ENCODE data around the gene FYTTD1. TPM values are rescaled to one million over a fixed set of nuclear protein-coding genes. Genes with fewer than 3 reads are reported as not detected.
"Not testable (repeated sequence)": the region's sequence is repeated elsewhere in the genome, so short reads cannot be mapped to it uniquely, and the experiment has no call there.

The FYTTD1 gene
- total and polyA plus RNA-seq, 2 donors: 24.2 to 41.2 TPM

- peaks cover 3 to 16% of the 10 kb centered on the region in 2 donors for H3K4me1 ChIP-seq (ENCODE audit: control insufficient read depth in 2 of 2, insufficient read depth in 2 of 2, low read length in 2 of 2)
- no peak for DNase-seq (ENCODE audit: low read depth in 6 of 9, low spot score in 9 of 9)
- H3K9me3 ChIP-seq (ENCODE audit: control insufficient read depth in 2 of 2, insufficient read depth in 1 of 2, low read length in 1 of 2): no peaks in the 10 kb centered on the region
- H3K27ac ChIP-seq (ENCODE audit: low read depth in 1 of 2, low read length in 1 of 2): no peak overlapping the region
- H3K36me3 ChIP-seq (ENCODE audit: control insufficient read depth in 2 of 2, insufficient read depth in 2 of 2, low read length in 1 of 2): peaks cover 4 to 8% of the 10 kb centered on the region in 2 donors
- WGBS: 97% methylated on average over 4 of the region's 4 CpGs
- H3K27me3 ChIP-seq (ENCODE audit: control insufficient read depth in 2 of 2, insufficient read depth in 1 of 2, low read length in 1 of 2): no peaks in the 10 kb centered on the region
- no peak overlapping the region for H3K4me3 ChIP-seq (ENCODE audit: low read length in 2 of 2)
Observed at GRCh38 chr3:197714251-197714650, 35.4 kb upstream of the FYTTD1 start.

GRCh38 chr3:197718891-197719290, 30.8 kb upstream of the FYTTD1 start:
- no peaks in the 10 kb centered on the region for H3K4me1 ChIP-seq (ENCODE audit: control insufficient read depth in 2 of 2, insufficient read depth in 2 of 2, low read length in 2 of 2)
- 96% methylated on average over 8 of the region's 8 CpGs for WGBS
- H3K27me3 ChIP-seq (ENCODE audit: control insufficient read depth in 2 of 2, insufficient read depth in 1 of 2, low read length in 1 of 2): no peaks in the 10 kb centered on the region
- no peak for DNase-seq (ENCODE audit: low read depth in 6 of 9, low spot score in 9 of 9)
- H3K9me3 ChIP-seq (ENCODE audit: control insufficient read depth in 2 of 2, insufficient read depth in 1 of 2, low read length in 1 of 2): peaks cover 0 to 7% of the 10 kb centered on the region in 2 donors
- peaks cover 4 to 8% of the 10 kb centered on the region in 2 donors for H3K36me3 ChIP-seq (ENCODE audit: control insufficient read depth in 2 of 2, insufficient read depth in 2 of 2, low read length in 1 of 2)
- H3K27ac ChIP-seq (ENCODE audit: low read depth in 1 of 2, low read length in 1 of 2): no peak overlapping the region
- H3K4me3 ChIP-seq (ENCODE audit: low read length in 2 of 2): no peak overlapping the region

DNA sequence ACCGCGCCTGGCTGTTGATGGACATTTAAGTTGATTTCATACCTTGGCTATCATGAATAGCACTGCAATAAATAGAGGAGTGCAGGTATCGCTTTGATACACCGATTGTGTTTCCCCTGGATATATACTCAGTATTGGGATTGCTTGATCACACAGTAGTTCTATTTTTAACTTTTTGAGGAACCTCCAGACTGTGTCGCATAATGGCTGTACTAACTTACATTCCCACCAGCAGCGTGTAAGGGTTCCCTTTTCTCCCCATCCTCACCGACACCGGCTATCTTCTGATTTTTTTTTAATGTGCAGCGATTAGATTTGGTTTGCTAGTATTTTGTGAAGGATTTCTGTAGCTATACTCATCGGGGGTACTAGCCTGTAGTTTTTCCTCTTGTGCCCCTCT, 29.0 kb upstream of the FYTTD1 start:
- WGBS: 97% methylated on average over 10 of the region's 10 CpGs
- no peak for DNase-seq (ENCODE audit: low read depth in 6 of 9, low spot score in 9 of 9)
- Histone ChIP-seq H3K4me3 (ENCODE audit: low read length in 2 of 2) (no peak overlapping the region), H3K4me1 (ENCODE audit: control insufficient read depth in 2 of 2, insufficient read depth in 2 of 2, low read length in 2 of 2) (no peaks in the 10 kb centered on the region), H3K36me3 (ENCODE audit: control insufficient read depth in 2 of 2, insufficient read depth in 2 of 2, low read length in 1 of 2) (peaks cover 4% of the 10 kb centered on the region in 2 donors), H3K9me3 (ENCODE audit: control insufficient read depth in 2 of 2, insufficient read depth in 1 of 2, low read length in 1 of 2) (peaks cover 0 to 7% of the 10 kb centered on the region in 2 donors), H3K27me3 (ENCODE audit: control insufficient read depth in 2 of 2, insufficient read depth in 1 of 2, low read length in 1 of 2) (no peaks in the 10 kb centered on the region), H3K27ac (ENCODE audit: low read depth in 1 of 2, low read length in 1 of 2) (no peak overlapping the region)

- no peak overlapping the region for H3K4me3 ChIP-seq (ENCODE audit: low read length in 2 of 2)
- no peaks in the 10 kb centered on the region for H3K4me1 ChIP-seq (ENCODE audit: control insufficient read depth in 2 of 2, insufficient read depth in 2 of 2, low read length in 2 of 2)
- H3K27me3 ChIP-seq (ENCODE audit: control insufficient read depth in 2 of 2, insufficient read depth in 1 of 2, low read length in 1 of 2): no peaks in the 10 kb centered on the region
- WGBS: 98% methylated on average over 2 of the region's 2 CpGs
- no peak overlapping the region for H3K27ac ChIP-seq (ENCODE audit: low read depth in 1 of 2, low read length in 1 of 2)
- DNase-seq (ENCODE audit: low read depth in 6 of 9, low spot score in 9 of 9): no peak
- H3K36me3 ChIP-seq (ENCODE audit: control insufficient read depth in 2 of 2, insufficient read depth in 2 of 2, low read length in 1 of 2): peaks cover 0 to 3% of the 10 kb centered on the region in 2 donors
- H3K9me3 ChIP-seq (ENCODE audit: control insufficient read depth in 2 of 2, insufficient read depth in 1 of 2, low read length in 1 of 2): peaks cover 0 to 7% of the 10 kb centered on the region in 2 donors
Observed at GRCh38 chr3:197722734-197723133, 26.9 kb upstream of the FYTTD1 start.

DNA sequence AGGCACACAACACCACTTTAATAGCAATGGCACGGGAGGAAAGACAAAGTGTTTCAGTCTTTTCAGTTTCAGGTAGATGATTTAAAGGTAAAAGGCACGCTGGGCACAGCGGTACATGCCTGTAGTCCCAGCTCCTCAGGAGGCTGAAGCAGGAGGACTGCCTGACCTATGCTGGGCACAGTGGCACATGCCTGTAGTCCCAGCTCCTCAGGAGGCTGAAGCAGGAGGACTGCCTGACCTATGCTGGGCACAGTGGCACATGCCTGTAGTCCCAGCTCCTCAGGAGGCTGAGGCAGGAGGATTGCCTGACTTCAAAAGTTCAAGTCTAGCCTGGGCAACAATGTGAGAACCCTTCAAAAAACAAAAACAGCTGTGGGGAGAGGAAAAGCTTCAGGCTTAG, 21.8 kb upstream of the FYTTD1 start:
- H3K27ac ChIP-seq (ENCODE audit: low read depth in 1 of 2, low read length in 1 of 2); H3K27me3 ChIP-seq (ENCODE audit: control insufficient read depth in 2 of 2, insufficient read depth in 1 of 2, low read length in 1 of 2); H3K36me3 ChIP-seq (ENCODE audit: control insufficient read depth in 2 of 2, insufficient read depth in 2 of 2, low read length in 1 of 2); H3K4me3 ChIP-seq (ENCODE audit: low read length in 2 of 2); H3K9me3 ChIP-seq (ENCODE audit: control insufficient read depth in 2 of 2, insufficient read depth in 1 of 2, low read length in 1 of 2); DNase-seq (ENCODE audit: low read depth in 6 of 9, low spot score in 9 of 9); H3K4me1 ChIP-seq (ENCODE audit: control insufficient read depth in 2 of 2, insufficient read depth in 2 of 2, low read length in 2 of 2): not testable (repeated sequence)
- WGBS: 98% methylated on average over 3 of the region's 3 CpGs

GRCh38 chr3:197728487-197728886, 21.2 kb upstream of the FYTTD1 start:
- Histone ChIP-seq H3K4me3 (ENCODE audit: low read length in 2 of 2) (no peak overlapping the region), H3K4me1 (ENCODE audit: control insufficient read depth in 2 of 2, insufficient read depth in 2 of 2, low read length in 2 of 2) (peaks cover 0 to 5% of the 10 kb centered on the region in 2 donors), H3K36me3 (ENCODE audit: control insufficient read depth in 2 of 2, insufficient read depth in 2 of 2, low read length in 1 of 2) (no peaks in the 10 kb centered on the region), H3K27ac (ENCODE audit: low read depth in 1 of 2, low read length in 1 of 2) (no peak overlapping the region), H3K9me3 (ENCODE audit: control insufficient read depth in 2 of 2, insufficient read depth in 1 of 2, low read length in 1 of 2) (peaks cover 0 to 4% of the 10 kb centered on the region in 2 donors), H3K27me3 (ENCODE audit: control insufficient read depth in 2 of 2, insufficient read depth in 1 of 2, low read length in 1 of 2) (no peaks in the 10 kb centered on the region)
- no peak for DNase-seq (ENCODE audit: low read depth in 6 of 9, low spot score in 9 of 9)
- 89% methylated on average over 8 of the region's 8 CpGs for WGBS

- H3K4me1 ChIP-seq (ENCODE audit: control insufficient read depth in 2 of 2, insufficient read depth in 2 of 2, low read length in 2 of 2): peaks cover 2 to 9% of the 10 kb centered on the region in 2 donors
- H3K36me3 ChIP-seq (ENCODE audit: control insufficient read depth in 2 of 2, insufficient read depth in 2 of 2, low read length in 1 of 2): no peaks in the 10 kb centered on the region
- DNase-seq (ENCODE audit: low read depth in 6 of 9, low spot score in 9 of 9): peak in 1 of 9 donors; percentile 35
- no peaks in the 10 kb centered on the region for H3K27me3 ChIP-seq (ENCODE audit: control insufficient read depth in 2 of 2, insufficient read depth in 1 of 2, low read length in 1 of 2)
- H3K9me3 ChIP-seq (ENCODE audit: control insufficient read depth in 2 of 2, insufficient read depth in 1 of 2, low read length in 1 of 2): no peaks in the 10 kb centered on the region
- peak overlapping the region in 1 of 2 donors; percentile 46 for H3K27ac ChIP-seq (ENCODE audit: low read depth in 1 of 2, low read length in 1 of 2)
- H3K4me3 ChIP-seq (ENCODE audit: low read length in 2 of 2): no peak overlapping the region
- WGBS: 89% methylated on average over 2 of the region's 2 CpGs
Observed at GRCh38 chr3:197730200-197730599, 19.5 kb upstream of the FYTTD1 start.

DNA sequence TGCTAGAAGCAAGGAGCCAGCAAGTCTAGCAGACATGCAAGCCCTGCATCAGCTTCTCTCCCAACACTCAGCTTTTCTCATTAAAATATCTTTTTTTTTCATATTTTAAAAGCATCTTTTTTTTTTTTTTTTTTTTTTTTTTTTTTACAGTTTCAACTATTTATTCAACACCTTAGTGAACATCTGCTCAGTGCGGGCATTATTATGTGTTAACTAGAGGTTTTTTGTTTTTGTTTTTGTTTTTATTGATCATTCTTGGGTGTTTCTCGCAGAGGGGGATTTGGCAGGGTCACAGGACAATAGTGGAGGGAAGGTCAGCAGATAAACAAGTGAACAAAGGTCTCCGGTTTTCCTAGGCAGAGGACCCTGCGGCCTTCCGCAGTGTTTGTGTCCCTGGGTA, 18.9 kb upstream of the FYTTD1 start:
- DNase-seq (ENCODE audit: low read depth in 6 of 9, low spot score in 9 of 9); H3K9me3 ChIP-seq (ENCODE audit: control insufficient read depth in 2 of 2, insufficient read depth in 1 of 2, low read length in 1 of 2); H3K27ac ChIP-seq (ENCODE audit: low read depth in 1 of 2, low read length in 1 of 2); H3K36me3 ChIP-seq (ENCODE audit: control insufficient read depth in 2 of 2, insufficient read depth in 2 of 2, low read length in 1 of 2); H3K4me3 ChIP-seq (ENCODE audit: low read length in 2 of 2); H3K27me3 ChIP-seq (ENCODE audit: control insufficient read depth in 2 of 2, insufficient read depth in 1 of 2, low read length in 1 of 2): not testable (repeated sequence)
- WGBS: 98% methylated on average over 2 of the region's 5 CpGs
- peaks cover 2 to 14% of the 10 kb centered on the region in 2 donors for H3K4me1 ChIP-seq (ENCODE audit: control insufficient read depth in 2 of 2, insufficient read depth in 2 of 2, low read length in 2 of 2)

- H3K9me3 ChIP-seq (ENCODE audit: control insufficient read depth in 2 of 2, insufficient read depth in 1 of 2, low read length in 1 of 2); H3K4me3 ChIP-seq (ENCODE audit: low read length in 2 of 2); H3K36me3 ChIP-seq (ENCODE audit: control insufficient read depth in 2 of 2, insufficient read depth in 2 of 2, low read length in 1 of 2); DNase-seq (ENCODE audit: low read depth in 6 of 9, low spot score in 9 of 9); H3K27me3 ChIP-seq (ENCODE audit: control insufficient read depth in 2 of 2, insufficient read depth in 1 of 2, low read length in 1 of 2); H3K27ac ChIP-seq (ENCODE audit: low read depth in 1 of 2, low read length in 1 of 2): not testable (repeated sequence)
- peaks cover 2 to 19% of the 10 kb centered on the region in 2 donors for H3K4me1 ChIP-seq (ENCODE audit: control insufficient read depth in 2 of 2, insufficient read depth in 2 of 2, low read length in 2 of 2)
- 97% methylated on average over 27 of the region's 27 CpGs for WGBS
Observed at GRCh38 chr3:197731483-197731882, 18.2 kb upstream of the FYTTD1 start.

DNA sequence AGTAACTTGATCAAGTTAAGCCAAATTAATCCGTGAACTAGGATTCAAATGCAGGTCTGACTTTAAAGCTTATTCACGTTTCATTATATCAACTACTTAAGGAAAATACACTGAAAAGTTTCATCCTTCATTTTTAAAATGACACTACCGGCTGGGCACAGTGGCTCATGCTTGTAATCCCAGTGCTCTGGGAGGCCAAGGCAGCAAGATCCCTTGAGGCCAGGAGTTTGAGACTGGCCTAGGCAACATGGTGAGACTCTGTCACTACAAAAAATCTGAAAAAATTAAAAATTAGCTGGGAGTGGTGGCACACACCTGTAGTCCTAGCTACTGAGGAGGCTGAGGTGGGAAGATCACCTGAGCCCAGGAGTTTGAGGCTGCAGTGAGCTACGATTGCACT, 16.6 kb upstream of the FYTTD1 start:
- H3K36me3 ChIP-seq (ENCODE audit: control insufficient read depth in 2 of 2, insufficient read depth in 2 of 2, low read length in 1 of 2): no peaks in the 10 kb centered on the region
- H3K27ac ChIP-seq (ENCODE audit: low read depth in 1 of 2, low read length in 1 of 2): no peak overlapping the region
- no peak overlapping the region for H3K4me3 ChIP-seq (ENCODE audit: low read length in 2 of 2)
- no peak for DNase-seq (ENCODE audit: low read depth in 6 of 9, low spot score in 9 of 9)
- H3K9me3 ChIP-seq (ENCODE audit: control insufficient read depth in 2 of 2, insufficient read depth in 1 of 2, low read length in 1 of 2): no peaks in the 10 kb centered on the region
- peaks cover 7 to 29% of the 10 kb centered on the region in 2 donors for H3K4me1 ChIP-seq (ENCODE audit: control insufficient read depth in 2 of 2, insufficient read depth in 2 of 2, low read length in 2 of 2)
- 98% methylated on average over 4 of the region's 4 CpGs for WGBS
- no peaks in the 10 kb centered on the region for H3K27me3 ChIP-seq (ENCODE audit: control insufficient read depth in 2 of 2, insufficient read depth in 1 of 2, low read length in 1 of 2)

Data from thymus (tissue), 11 donors.